HepG2 (cell line): ENCODE measurements around the gene BTRC. TPM values are rescaled to one million over a fixed set of nuclear protein-coding genes. Genes with fewer than 3 reads are reported as not detected.

Experiments
- ATAC-seq: fragments of 200-7000 bp; cut with Tn5 transposase; 3 replicates; pipeline ENCODE4 v1.9.1; 2020; ENCODE audit warnings: mild to moderate bottlenecking, moderate library complexity
- BruUV-seq: library from RNA; stranded (reverse); fragments of 400-500 nt; replicated peaks from 2 replicates; lab custom pipeline; 2021; lab: Mats Ljungman, UMichigan
- CTCF ChIA-PET: fragments of 300-600 bp; formaldehyde crosslinking; extraction: SDS; loops from one replicate; lab custom pipeline; 2021; ENCODE audit warnings: low total read pairs, inconsistent platforms, low intra/inter-chr PET ratio; lab: Yijun Ruan, JAX
- POLR2A ChIA-PET: fragments of 350-600 bp; sonication (Branson Sonifier 250); formaldehyde crosslinking; loops from one replicate; lab custom pipeline; 2020; ENCODE audit warnings: antibody characterized with exemption, inconsistent platforms; lab: Yijun Ruan, JAX
- DNase-seq: peaks from one replicate; pipeline ENCODE4 v3.0.0-alpha.2; 2015; ENCODE audit warnings: low spot score
- FAIRE-seq: peaks from 3 replicates; lab custom pipeline; 2011; peaks lifted over from hg19 to GRCh38; lab: Jason Lieb, UNC
- H2AFZ ChIP-seq: one replicate; pipeline ENCODE4 v1.6.1; 2011; ENCODE audit warnings: low read length, inconsistent platforms
- H3K27ac ChIP-seq: fragments of 300-600 bp; 3 replicates; pipeline ENCODE4 v1.8.0; 2011; ENCODE audit warnings: mixed run types, mild to moderate bottlenecking, mixed read lengths, low read length, inconsistent platforms; ENCODE audit not compliant: insufficient read depth; ENCODE audit errors: extremely low read length
- H3K27me3 ChIP-seq, 2 experiments: fragments of 200-600 bp in 1 of 2; 2 replicates in 1 of 2; 3 replicates in 1 of 2; pipeline versions ENCODE4 v1.6.0 to v1.8.0; 2011; ENCODE audit warnings: low read length in 2 of 2, mild to moderate bottlenecking in 2 of 2, moderate library complexity in 2 of 2, inconsistent platforms in 1 of 2; ENCODE audit not compliant: insufficient read depth in 2 of 2, control insufficient read depth in 1 of 2
- H3K36me3 ChIP-seq, 2 experiments: fragments of 200-600 bp in 1 of 2; replicated peaks in 1 of 2; 2 replicates in 1 of 2; 3 replicates in 1 of 2; pipeline versions ENCODE4 v1.5.1 to v1.8.0; 2011; ENCODE audit warnings: low read length in 2 of 2, inconsistent platforms in 1 of 2; ENCODE audit not compliant: insufficient read depth in 2 of 2, control insufficient read depth in 1 of 2
- H3K4me1 ChIP-seq: 2 replicates; pipeline ENCODE4 v1.5.1; 2012; ENCODE audit warnings: low read length, inconsistent platforms; ENCODE audit not compliant: insufficient read depth
- H3K4me2 ChIP-seq: 2 replicates; pipeline ENCODE4 v1.6.0; 2011; ENCODE audit warnings: low read depth, low read length, inconsistent platforms
- H3K4me3 ChIP-seq, 3 experiments: fragments of 200-600 bp in 1 of 3; sonication (generic), shearing (Covaris generic) in 1 of 3; replicated peaks in 1 of 3; 2 replicates each; pipeline ENCODE4 v1.5.1; 2011 to 2016; ENCODE audit warnings: low read length in 3 of 3, inconsistent platforms in 2 of 3, low read depth in 2 of 3, mild to moderate bottlenecking in 2 of 3, control low read depth in 1 of 3, mixed read lengths in 1 of 3; ENCODE audit not compliant: insufficient read depth in 1 of 3
- H3K79me2 ChIP-seq: one replicate; pipeline ENCODE4 v1.6.1; 2011; ENCODE audit warnings: low read length, inconsistent platforms; ENCODE audit not compliant: insufficient read depth
- H3K9ac ChIP-seq: 2 replicates; pipeline ENCODE4 v1.6.0; 2011; ENCODE audit warnings: mild to moderate bottlenecking, low read depth, low read length, inconsistent platforms; ENCODE audit not compliant: insufficient read depth
- H3K9me3 ChIP-seq: 2 replicates; pipeline ENCODE4 v1.5.1; 2012; ENCODE audit warnings: mild to moderate bottlenecking, low read length
- H4K20me1 ChIP-seq: 2 replicates; pipeline ENCODE4 v1.6.0; 2011; ENCODE audit warnings: inconsistent platforms, mild to moderate bottlenecking, low read length, moderate library complexity; ENCODE audit not compliant: insufficient read depth
- RBM22 ChIP-seq: fragments of 200-400 bp; formaldehyde crosslinking; optimal IDR thresholded peaks from 2 replicates; pipeline ENCODE3; 2017; ENCODE audit warnings: mild to moderate bottlenecking, low read length, moderate library complexity
- RXRA ChIP-seq: sonication (generic); formaldehyde crosslinking; IDR thresholded peaks from 2 replicates; pipeline ENCODE4 v1.5.1; 2020; ENCODE audit warnings: missing genetic modification reagents
- TAF1 ChIP-seq: sonication (generic); formaldehyde crosslinking; IDR thresholded peaks from 2 replicates; pipeline ENCODE4 v1.4.0; 2020; ENCODE audit warnings: missing genetic modification reagents
- ZNF142 ChIP-seq: sonication (generic); formaldehyde crosslinking; IDR thresholded peaks from 2 replicates; pipeline ENCODE4 v1.4.0; 2020; ENCODE audit warnings: missing genetic modification reagents
- ZNF562 ChIP-seq: sonication (generic); formaldehyde crosslinking; IDR thresholded peaks from 2 replicates; pipeline ENCODE4 v1.8.0; 2022; ENCODE audit warnings: missing genetic modification reagents, borderline replicate concordance
- ZNF567 ChIP-seq: sonication (generic); formaldehyde crosslinking; IDR thresholded peaks from 2 replicates; pipeline ENCODE4 v1.8.1; 2023; ENCODE audit warnings: mild to moderate bottlenecking, missing genetic modification reagents, borderline replicate concordance
- ZNF737 ChIP-seq: sonication (generic); formaldehyde crosslinking; IDR thresholded peaks from 2 replicates; pipeline ENCODE4 v1.5.0; 2020; ENCODE audit warnings: missing genetic modification reagents, mild to moderate bottlenecking, borderline replicate concordance
- ZNF772 ChIP-seq: sonication (generic); formaldehyde crosslinking; IDR thresholded peaks from 2 replicates; pipeline ENCODE4 v1.5.0; 2020; ENCODE audit warnings: mild to moderate bottlenecking, missing genetic modification reagents
- WGBS: methylation state at CpG from one replicate; pipeline ENCODE4 v1.1.6; 2017; ENCODE audit warnings: low lambda C conversion rate; 5-methylcytosine and 5-hydroxymethylcytosine counted together
- in situ Hi-C: cut with HindIII; loops from 2 replicates; pipeline ENCODE4 v1.10.0; 2017; ENCODE audit warnings: low pct_unique_long_range_greater_than_20kb; ENCODE audit not compliant: extremely low pct_ligation_motif_present
- intact Hi-C: fragments of 100-400 bp; cut with micrococcal nuclease; formaldehyde crosslinking; loops from one replicate; pipeline ENCODE4 v1.10.0; 2022; ENCODE audit not compliant: unreplicated experiment
- polyA plus RNA-seq, 8 experiments: library from polyadenylated mRNA; depleted of rRNA in 3 of 8; stranded (reverse) in 7 of 8; unstranded in 1 of 8; fragments of >200 nt; fragmentation: Illumina TruSeq in 4 of 8; extraction: Trizol in 4 of 8; gene quantifications; 2 replicates each; pipeline versions ENCODE4 v1.2.1 to v1.2.3, GENCODE V29; 2011 to 2016; ENCODE audit warnings: low read depth in 4 of 8, missing spikeins in 1 of 8, mixed read lengths in 1 of 8; ENCODE audit not compliant: insufficient read depth in 1 of 8
- total RNA-seq, 5 experiments: library from RNA; depleted of rRNA; stranded (reverse); fragments of >200 nt; fragmentation: Illumina TruSeq; extraction: Trizol; gene quantifications; 2 replicates each; pipeline ENCODE4 v1.2.3, GENCODE V29; 2016; ENCODE audit warnings: low read depth in 1 of 5

The BTRC gene
- total and polyA plus RNA-seq, 2 of the 13 experiments (the other 11 are each of a cell fraction or from before 2014, with no cell fraction given): 12.0 to 14.4 TPM

- TF ChIP-seq ZNF737 (no peak), ZNF772 (CRISPR knock-in tag) (no peak), RXRA (CRISPR knock-in tag) (no peak), ZNF142 (CRISPR knock-in tag) (no peak), ZNF562 (no peak), TAF1 (CRISPR knock-in tag) (no peak), RBM22 (no peak), ZNF567 (CRISPR knock-in tag) (no peak)
- ATAC-seq (no peak), FAIRE-seq (no peak), DNase-seq (no peak)
- intact Hi-C loops (no loop called here), in situ Hi-C loops (loop anchor here (10.0 kb wide), 1 partner anchor 141 kb away; no protein-coding TSS in a partner anchor)
- ChIA-PET POLR2A (no interaction called here), CTCF (no interaction called here)
- WGBS: 71% methylated on average over 2 of the region's 2 CpGs
- Histone ChIP-seq H4K20me1 (no peaks in the 10 kb centered on the region), H3K27me3 (no peaks in the 10 kb centered on the region), H3K9ac (no peak overlapping the region), H3K27ac (no peak overlapping the region), H3K36me3 (no peaks in the 10 kb centered on the region), H3K9me3 (no peaks in the 10 kb centered on the region), H3K4me1 (no peaks in the 10 kb centered on the region), H3K4me2 (no peak overlapping the region), H3K79me2 (no peaks in the 10 kb centered on the region), H3K4me3 (no peak overlapping the region), H2AFZ (no peak overlapping the region)
- no TSS peak for BruUV-seq
Observed at GRCh38 chr10:101446071-101446470, 92.1 kb downstream of the BTRC start.
